Measurements from ENCODE around the gene PGRMC2.

Gene PGRMC2

GRCh38 chr4:128282516-128282915 is 5.1 kb downstream of the PGRMC2 start:
- no peak for DNase-seq (ENCODE audit: low read depth)
- no peak overlapping the region for H3K4me3 ChIP-seq (ENCODE audit: low read depth, low read length)
- TF ChIP-seq CTCF (IDR thresholded peaks at IDR 0.05; ENCODE audit: low read depth, low read length, missing control alignments), result no peak
- in situ Hi-C loops (cut with HindIII; ENCODE audit: low sequenced_read_pairs), result no loop called here

GRCh38 chr4:128281354-128281753 is 6.3 kb downstream of the PGRMC2 start:
- H3K4me3 ChIP-seq (ENCODE audit: low read depth, low read length), result no peak overlapping the region
- no peak for TF ChIP-seq CTCF (IDR thresholded peaks at IDR 0.05; ENCODE audit: low read depth, low read length, missing control alignments)
- no peak for DNase-seq (ENCODE audit: low read depth)
- in situ Hi-C loops (cut with HindIII; ENCODE audit: low sequenced_read_pairs), result no loop called here

- no peak for TF ChIP-seq CTCF (IDR thresholded peaks at IDR 0.05; ENCODE audit: low read depth, low read length, missing control alignments)
- no peak for DNase-seq (ENCODE audit: low read depth)
- H3K4me3 ChIP-seq (ENCODE audit: low read depth, low read length), result no peak overlapping the region
- in situ Hi-C loops (cut with HindIII; ENCODE audit: low sequenced_read_pairs), result no loop called here
These were observed 7.9 kb downstream of the PGRMC2 start for GRCh38 chr4:128279624-128280225.

GRCh38 chr4:128277856-128278255 is 9.8 kb downstream of the PGRMC2 start:
- in situ Hi-C loops (cut with HindIII; ENCODE audit: low sequenced_read_pairs), result no loop called here
- TF ChIP-seq CTCF (IDR thresholded peaks at IDR 0.05; ENCODE audit: low read depth, low read length, missing control alignments), result no peak
- H3K4me3 ChIP-seq (ENCODE audit: low read depth, low read length), result no peak overlapping the region
- no peak for DNase-seq (ENCODE audit: low read depth)

- in situ Hi-C loops (cut with HindIII; ENCODE audit: low sequenced_read_pairs), result no loop called here
- DNase-seq (ENCODE audit: low read depth), result no peak
- no peak overlapping the region for H3K4me3 ChIP-seq (ENCODE audit: low read depth, low read length)
- no peak for TF ChIP-seq CTCF (IDR thresholded peaks at IDR 0.05; ENCODE audit: low read depth, low read length, missing control alignments)
These were observed 12.3 kb downstream of the PGRMC2 start for GRCh38 chr4:128275346-128275745.

- no peak overlapping the region for H3K4me3 ChIP-seq (ENCODE audit: low read depth, low read length)
- TF ChIP-seq CTCF (IDR thresholded peaks at IDR 0.05; ENCODE audit: low read depth, low read length, missing control alignments), result no peak
- in situ Hi-C loops (cut with HindIII; ENCODE audit: low sequenced_read_pairs), result no loop called here
- DNase-seq (ENCODE audit: low read depth), result no peak
These were observed 16.1 kb downstream of the PGRMC2 start for GRCh38 chr4:128271551-128271950.
